GM19193 (cell line): ENCODE results near the gene FRMD4A.

ENCODE experiments used
- POLR2A ChIP-seq: IDR thresholded peaks from 4 replicates; pipeline ENCODE4 v1.6.1; 2011; ENCODE audit not compliant: insufficient read depth, insufficient read length; ENCODE audit errors: extremely low read depth

Gene FRMD4A

GRCh38 chr10:13987446-13987845 lies 343.3 kb downstream of the FRMD4A start:
- TF ChIP-seq POLR2A = no peak

DNA sequence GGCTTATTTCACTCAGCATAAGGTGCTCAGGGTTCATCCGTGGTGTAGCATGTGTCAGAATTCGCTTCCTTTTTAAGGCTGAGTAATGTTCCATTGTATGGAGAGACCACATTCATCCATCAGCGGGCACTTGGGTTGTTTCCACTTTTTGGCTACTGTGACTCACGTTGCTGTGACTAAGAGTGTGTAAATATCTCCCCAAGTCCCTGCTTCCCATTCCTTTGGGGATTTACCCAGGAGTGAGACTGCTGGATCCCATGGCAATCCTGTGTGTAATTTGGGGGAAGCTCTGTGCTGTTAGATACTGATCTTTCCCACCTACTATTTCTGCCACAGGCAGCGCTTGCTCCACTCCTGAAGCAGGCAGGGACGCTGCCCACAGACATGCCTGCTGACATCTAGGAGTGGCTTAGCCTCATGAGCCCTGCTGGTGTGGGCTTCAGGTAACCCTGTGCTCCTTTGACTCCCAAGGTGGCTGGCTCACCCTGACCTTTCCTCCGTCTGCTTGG lies 346.0 kb downstream of the FRMD4A start:
- no peak for TF ChIP-seq POLR2A

- no peak for TF ChIP-seq POLR2A
Observed at GRCh38 chr10:13983035-13983434, 347.7 kb downstream of the FRMD4A start.

GRCh38 chr10:13978533-13979115 lies 352.1 kb downstream of the FRMD4A start:
- no peak for TF ChIP-seq POLR2A

GRCh38 chr10:13977861-13978532 lies 352.7 kb downstream of the FRMD4A start:
- no peak for TF ChIP-seq POLR2A

DNA sequence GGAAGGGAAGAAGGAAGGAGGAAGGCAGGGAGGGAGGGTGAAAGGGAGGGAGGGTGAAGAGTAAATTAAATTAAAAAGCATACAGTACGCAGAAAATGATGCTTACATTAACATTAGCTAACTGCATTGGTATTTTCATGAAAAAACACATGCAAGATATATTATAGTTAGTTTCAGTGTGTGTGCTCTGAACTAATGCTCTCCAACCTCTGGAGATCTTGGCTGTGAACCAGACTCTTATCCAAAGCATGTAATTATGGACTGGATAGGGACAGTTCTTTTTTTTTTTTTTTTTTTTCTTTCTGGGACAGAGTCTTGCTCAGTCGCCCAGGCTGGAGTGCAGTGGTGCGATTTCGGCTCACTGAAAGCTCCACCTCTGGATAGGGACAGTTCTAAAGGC lies 357.0 kb downstream of the FRMD4A start:
- no peak for TF ChIP-seq POLR2A

DNA sequence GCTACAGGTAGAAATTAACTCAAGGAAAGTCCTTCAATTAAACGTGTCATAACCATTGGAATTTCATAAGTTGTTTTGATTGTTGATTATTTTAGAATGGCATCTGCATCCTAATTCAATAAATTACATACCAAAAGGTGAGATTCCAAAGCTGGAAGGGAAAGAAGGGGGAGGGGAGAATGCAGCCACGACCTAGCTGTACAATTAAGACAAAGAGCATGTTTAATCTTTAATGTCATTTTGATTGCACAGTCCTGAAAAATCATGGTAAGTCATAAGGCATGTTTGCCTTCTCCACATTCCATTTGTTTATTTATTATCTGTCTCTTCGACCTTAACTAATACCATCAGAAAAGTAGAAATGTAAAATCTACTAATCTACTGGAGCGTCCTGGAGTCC lies 358.1 kb downstream of the FRMD4A start:
- TF ChIP-seq POLR2A = no peak

DNA sequence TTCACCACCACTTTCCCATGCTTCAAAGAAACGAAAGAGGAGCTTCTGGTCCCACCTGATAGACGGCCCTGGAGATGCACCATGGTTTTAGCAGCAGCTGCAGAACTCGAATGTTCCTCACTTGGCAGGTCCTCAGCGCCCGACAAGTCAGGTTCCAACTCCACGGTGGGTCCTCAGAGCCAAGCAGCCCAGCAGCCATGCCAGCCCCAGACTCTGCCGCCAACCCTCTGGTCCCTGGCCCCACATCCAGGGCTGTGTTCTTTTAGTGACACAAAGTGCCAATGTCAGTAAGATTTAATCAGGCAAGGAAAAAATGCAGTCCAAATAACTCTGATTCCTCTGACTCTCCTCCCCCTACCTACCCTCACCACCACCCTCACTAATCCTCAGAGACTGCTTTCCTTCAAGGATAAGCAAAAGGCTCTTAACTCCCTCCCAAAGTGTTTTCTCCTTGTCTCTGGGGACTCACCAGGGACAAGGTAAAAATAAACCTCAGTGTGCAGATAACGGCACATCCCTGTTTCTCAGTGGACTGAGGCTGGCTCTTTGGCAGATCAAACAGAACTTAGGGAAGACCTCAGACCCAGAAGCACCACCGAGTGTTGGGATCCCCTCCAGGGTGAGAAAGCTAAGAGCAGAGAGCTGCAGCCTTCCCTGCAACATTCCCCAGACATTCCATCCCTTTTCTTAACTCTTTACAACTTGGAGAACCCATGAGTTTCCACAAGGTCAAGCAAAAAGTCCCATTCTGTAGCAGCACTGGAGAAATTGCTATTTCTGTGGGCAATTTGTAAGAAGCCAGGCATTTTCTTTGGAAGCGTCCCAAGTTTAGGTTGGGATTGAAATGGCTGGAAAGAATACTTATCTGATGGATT lies 358.9 kb downstream of the FRMD4A start:
- no peak for TF ChIP-seq POLR2A

DNA sequence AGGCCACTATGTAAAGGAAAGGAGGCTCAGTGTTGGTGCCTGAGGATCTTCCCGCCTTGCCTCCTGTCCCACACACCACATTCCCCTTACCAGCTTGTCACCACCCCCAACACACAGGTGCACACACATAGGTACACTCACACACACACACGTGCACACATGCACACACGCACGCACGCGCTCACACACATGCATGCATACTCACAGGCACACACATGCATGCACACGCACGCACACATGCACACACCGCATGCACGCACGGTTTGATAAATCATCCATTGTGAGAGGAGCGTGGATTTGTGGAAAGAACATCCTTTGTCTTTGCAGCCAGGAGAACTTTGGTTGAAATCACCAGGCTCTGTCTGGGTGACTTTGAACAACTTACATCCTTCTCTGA lies 359.8 kb downstream of the FRMD4A start:
- TF ChIP-seq POLR2A = no peak

GRCh38 chr10:13970236-13970956 lies 360.3 kb downstream of the FRMD4A start:
- no peak for TF ChIP-seq POLR2A

DNA sequence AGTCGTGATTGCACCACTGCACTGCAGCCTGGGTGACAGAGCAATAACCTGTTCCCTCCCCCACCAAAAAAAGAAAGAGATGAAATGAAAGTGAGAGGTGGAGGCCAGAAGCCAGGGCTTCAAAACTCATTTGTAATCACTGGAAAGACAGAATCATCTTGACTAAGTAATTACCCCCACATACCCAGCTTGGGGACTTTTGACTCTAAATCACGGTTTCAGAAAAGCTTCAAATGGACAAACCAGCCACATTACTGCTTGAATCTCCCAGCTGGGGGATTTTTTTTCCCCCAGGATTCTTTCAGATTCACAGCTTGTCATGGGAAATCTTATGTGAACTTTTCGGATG lies 361.0 kb downstream of the FRMD4A start:
- no peak for TF ChIP-seq POLR2A

DNA sequence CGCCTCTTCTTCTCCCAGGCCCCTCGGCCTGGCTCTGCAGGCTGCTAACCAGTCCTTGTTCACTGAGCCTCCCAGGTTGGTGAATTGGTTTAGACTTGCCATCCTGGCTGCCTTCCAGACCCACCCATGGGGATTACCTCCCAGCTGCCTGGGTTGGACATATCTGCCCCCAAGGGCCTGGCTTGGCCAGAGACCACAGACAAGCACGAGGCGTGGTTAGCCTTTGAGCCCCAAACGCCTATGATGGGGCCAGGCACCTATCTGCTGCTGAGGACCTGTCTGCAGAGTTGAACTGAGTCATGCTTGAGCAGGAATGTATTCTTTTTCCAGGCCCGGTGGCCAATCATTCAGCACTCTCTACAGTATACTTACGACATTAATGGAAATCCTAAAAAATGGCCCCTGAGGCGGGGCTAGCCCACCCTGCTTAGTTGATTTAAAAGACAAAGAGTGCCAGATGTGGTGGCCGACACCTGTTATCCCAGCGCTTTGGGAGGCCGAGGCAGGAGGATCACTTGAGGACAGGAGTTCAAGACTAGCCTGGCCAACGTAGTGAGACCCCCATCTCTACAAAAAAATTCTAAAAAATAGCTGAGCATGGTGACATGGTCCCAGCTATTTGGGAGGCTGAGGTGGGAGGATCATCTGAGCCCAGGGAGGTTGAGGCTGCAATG lies 361.5 kb downstream of the FRMD4A start:
- no peak for TF ChIP-seq POLR2A

GRCh38 chr10:13961853-13962252 lies 368.9 kb downstream of the FRMD4A start:
- TF ChIP-seq POLR2A = no peak

- no peak for TF ChIP-seq POLR2A
Observed at GRCh38 chr10:13961097-13961496, 369.6 kb downstream of the FRMD4A start.
